IPS DF 4.7 (cell line): ENCODE results near the gene OR52W1.

Experiments used
- DNase-seq: peaks from one replicate; pipeline ENCODE4 v3.0.0-alpha.2; 2013; ENCODE audit warnings: low spot score; ENCODE audit errors: extremely low read depth

OR52W1 gene, protein sequence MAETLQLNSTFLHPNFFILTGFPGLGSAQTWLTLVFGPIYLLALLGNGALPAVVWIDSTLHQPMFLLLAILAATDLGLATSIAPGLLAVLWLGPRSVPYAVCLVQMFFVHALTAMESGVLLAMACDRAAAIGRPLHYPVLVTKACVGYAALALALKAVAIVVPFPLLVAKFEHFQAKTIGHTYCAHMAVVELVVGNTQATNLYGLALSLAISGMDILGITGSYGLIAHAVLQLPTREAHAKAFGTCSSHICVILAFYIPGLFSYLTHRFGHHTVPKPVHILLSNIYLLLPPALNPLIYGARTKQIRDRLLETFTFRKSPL

DNA sequence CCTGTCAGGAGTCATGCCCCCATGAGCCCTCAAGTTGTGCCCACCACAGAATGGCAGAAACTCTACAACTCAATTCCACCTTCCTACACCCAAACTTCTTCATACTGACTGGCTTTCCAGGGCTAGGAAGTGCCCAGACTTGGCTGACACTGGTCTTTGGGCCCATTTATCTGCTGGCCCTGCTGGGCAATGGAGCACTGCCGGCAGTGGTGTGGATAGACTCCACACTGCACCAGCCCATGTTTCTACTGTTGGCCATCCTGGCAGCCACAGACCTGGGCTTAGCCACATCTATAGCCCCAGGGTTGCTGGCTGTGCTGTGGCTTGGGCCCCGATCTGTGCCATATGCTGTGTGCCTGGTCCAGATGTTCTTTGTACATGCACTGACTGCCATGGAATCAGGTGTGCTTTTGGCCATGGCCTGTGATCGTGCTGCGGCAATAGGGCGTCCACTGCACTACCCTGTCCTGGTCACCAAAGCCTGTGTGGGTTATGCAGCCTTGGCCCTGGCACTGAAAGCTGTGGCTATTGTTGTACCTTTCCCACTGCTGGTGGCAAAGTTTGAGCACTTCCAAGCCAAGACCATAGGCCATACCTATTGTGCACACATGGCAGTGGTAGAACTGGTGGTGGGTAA, at the start of gene OR52W1:
Gene OR52W1, plus strand, starts transcription at position 51 of the 637 bp plus-strand sequence. Its CDS starts 0 bp downstream, at position 51.
- no peak for DNase-seq

DNA sequence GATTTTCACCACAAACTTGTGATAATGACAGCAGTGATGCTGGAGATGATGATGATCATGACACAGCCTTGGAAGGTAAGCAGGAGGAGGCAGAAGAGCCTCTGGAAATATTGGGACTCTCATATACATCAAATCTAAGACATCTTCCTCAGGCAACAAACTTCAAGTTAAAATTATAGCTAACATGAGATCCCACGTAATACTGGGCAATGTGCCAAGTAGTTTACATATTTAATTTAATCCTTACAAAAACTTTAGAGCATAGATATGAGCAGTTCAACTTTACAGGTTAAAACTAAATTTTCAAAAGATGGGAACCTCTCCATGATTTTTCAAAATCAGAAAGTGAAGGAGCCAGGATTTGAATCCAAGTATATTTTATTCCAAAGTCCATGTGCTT, 47.9 kb upstream of the OR52W1 start:
- DNase-seq, result no peak

DNA sequence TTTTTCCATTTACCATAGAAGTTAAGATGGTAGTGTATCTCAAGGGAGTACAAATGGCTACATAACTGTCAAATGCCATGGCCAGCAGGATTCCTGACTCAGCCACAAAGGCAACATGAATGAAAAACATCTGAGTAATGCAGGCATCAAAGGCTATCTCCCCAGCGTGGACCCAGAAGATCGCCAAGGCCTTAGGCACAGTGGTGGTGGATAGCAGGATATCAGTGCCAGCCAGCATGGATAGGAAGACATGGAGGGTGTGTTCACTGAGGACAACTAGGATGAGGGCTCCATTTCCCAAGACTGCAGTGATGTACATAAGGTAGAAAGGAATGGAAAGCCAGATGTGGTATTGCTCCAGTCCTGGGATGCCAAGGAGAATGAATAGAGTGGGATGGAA, 46.9 kb upstream of the OR52W1 start:
- DNase-seq, result no peak

DNA sequence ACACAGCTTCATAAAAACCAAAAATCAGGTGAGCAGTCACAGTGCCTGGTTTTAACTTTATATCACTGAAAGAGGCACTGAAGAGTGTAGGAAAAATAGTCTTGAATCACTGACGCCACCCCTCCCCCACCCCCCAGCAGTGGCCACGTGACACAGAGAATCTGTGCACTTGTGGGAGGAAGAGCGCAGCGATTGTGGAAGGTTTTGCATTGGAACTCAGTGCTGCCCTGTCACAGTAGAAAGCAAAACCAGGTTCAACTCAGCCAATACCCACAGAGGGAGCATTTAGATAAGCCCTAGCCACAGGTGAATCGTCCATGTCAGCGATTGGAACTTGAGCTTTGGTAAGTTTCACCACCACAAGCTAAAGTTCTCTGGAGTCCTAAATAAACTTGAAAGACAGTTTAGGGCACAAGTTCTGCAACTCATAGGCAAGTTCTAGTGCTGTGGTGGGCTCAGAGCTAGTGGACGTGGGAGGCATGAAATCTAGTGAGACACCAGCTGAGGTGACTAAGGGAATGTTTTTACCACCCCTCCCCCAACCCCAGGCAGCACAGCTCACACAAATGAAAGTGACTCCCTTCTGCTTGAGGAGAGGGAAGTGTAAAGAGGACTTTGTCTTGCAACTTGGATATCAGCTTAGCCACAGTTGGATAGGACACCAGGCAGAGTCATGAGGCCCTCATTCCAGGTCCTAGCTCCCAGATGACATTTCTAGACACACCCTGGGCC, 42.2 kb upstream of the OR52W1 start:
- no peak for DNase-seq

DNA sequence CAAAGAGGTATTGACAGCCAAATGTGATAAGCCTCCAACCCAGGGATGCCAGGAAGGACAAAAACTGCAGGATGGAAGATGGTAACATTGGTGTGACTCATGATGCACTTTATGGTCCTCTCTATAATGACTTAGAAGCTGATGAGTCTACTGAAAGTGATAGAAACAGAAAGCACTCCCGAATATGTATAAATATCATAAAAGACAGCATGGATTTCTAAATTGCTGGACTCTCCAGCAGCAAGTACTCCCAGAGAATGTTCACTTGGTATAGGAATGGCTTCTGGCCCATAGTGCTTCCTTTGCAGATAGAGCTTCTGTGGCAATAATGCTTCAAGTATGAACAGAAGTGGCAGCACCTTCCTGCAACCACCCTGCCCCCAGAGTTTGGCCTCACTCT, 28.8 kb upstream of the OR52W1 start, which contains the start of gene OR52B2:
Gene OR52B2, minus strand, starts transcription at position 101 of the 400 bp plus-strand sequence. Its CDS starts 0 bp downstream, at position 101.
- DNase-seq, result no peak

DNA sequence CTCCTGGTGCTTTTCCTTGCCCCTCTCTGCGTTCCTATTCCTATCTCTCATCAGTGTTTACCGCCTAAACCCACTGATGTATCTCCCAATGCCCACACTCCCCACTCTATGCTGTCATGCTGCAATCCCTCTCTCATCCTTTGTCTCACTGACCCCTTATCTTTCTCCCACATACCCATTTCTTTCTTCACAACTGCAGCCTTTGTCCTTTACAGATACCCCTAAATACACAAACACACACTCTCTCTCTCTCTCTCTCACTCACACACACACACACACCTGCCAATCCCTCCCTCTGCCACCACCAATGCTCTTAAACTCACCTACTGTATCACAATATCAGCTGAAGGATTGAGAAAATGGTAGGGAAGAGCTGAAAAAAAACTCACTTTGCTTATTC, 23.6 kb upstream of the OR52W1 start:
- DNase-seq, result no peak

DNA sequence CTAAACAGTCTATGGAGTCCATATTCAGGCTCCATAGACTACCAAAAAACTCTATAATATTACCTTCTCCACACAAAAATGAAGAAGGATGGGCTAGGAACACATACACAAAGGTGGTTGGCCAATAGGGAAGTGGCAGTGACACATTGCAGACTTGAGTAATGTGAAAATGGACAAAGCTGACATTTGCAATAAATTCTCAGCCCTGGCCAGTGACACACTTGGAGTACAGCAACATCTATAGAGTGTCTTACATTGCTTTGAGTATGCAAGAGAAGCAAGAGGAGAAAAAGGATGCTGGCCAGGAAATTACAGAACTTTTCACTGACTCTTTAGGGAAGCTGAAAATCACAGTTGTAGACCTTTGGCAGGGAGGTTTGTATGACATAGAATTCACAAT, 7.3 kb upstream of the OR52W1 start:
- no peak for DNase-seq

DNA sequence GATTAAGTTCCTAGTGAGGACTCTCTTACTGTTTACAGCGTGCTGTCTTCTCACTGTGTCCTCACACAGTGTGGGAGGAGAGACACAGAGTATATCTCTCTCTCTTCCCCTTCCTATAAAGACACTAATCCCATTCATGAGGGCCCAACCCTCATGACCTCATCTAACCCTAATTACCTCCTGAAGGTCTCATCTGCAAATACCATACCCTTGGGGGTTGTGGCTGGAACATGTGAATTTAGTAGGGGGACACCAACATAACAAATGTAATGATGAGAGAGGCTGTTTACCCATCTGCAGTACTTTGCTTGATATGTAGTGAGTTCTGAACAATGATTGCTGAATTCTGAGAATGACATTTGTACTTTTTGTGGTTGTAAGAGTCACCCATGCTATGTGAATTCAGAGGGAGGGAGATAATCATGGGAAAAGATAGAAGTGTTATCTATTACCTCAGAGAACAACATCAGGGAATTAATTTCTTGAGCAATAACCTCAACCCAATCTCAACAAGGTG, 4.9 kb upstream of the OR52W1 start:
- no peak for DNase-seq

DNA sequence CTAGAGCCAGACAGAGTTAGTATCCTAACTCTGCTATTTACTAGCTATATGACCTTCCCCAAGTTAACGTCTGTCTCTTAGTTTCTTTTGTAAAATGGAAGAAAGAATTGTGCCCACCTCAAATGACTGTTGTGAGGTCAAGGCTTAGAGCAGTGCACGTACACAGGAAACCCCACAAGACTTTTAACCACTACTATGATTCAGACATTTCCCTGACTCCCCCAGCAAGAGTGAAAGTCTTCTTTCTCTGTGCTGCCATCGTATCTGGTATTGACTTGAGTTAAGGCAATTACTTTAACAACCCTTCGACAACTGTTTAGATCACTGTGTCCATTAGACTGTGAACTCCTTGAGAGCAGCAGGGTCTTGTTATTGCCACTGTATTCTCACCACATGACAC, 2.6 kb upstream of the OR52W1 start:
- DNase-seq, result no peak

DNA sequence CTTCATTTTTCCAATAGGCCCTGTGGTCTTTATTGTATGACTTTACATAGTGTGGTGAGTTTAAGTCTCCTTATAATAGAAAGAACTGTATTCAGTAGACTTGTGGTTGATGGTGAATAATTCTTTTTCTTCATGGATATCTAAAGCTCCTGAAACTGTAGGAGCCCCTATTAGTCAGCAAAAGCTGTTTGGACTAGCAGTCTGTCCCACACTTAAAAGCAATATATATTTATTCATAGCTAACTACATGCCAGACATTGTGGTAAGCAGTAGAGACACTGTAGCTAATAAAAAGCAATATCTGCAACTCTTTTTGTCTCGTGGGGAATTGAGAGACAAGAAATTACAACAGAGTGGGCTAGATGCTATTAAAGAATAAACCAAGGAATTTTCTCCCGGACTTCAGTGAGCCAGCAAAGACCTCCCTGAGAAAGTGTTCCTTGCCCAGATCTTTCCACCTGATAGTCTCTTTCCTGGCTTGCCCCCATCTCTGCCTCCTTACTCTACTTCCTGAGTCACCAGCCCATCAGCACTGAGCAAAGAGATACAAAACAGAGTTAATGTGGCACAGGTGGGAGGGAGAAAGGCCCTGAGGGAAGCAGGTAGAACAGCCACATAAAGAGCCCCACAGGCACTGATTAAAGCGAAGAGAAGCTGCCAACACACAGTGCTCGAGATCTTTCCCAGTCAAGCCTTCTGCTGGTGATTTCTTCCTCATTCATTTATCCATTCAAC, 1.4 kb upstream of the OR52W1 start:
- no peak for DNase-seq

DNA sequence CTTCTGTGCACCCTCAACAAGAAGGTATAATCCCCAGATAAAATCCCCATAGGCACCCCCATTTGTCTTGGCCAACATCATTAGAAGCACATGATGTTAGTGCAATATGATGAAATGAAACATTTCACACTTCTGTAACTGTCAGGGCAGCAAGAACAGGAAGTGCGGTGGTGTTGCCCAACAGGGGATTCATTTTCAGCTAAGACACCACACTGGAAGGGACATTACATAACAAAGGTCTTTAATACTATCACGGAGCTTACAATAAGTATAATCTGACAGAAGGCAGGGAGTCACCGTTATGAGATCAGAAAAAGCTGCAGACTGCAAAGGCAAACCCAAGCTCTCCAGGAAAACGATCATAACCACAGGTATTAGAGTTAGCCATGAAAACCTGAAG, 2.0 kb downstream of the OR52W1 start:
- DNase-seq, result no peak

DNA sequence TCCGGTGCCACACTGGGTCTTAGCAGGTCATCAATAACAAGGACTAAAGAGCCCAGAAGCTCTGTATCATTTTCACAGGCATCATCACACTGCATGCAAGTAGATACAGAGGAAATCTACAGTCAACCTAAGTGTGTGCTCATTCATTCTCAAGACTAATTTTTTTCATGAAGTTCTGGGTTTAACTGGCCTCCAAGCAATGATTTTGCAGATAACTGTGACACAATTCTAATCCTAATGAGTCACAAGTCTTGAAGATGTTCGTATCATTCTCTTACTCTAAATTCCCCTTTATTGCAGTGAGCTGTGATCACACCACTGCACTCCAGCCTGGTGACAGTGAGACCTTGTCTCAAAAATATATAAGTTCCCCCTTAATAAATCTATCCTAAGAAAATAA, 2.5 kb downstream of the OR52W1 start:
- no peak for DNase-seq

DNA sequence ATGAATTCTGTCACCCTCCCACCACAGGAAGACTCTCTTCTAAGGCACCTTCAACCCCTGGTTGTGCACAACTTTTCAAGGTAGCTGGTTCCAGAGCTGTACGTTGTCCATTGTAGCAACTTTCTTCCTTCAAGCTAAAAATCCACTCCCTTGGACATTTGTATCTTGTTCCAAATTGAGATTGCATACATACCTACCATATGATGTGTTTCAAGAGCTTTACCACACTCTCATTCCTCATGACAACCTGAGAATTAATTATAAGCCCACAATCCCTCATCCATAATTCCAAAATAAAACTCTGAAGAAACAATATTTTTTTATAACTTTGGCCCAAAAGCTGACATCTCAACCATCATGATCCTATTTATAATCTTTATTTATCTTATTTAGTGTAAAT, 3.0 kb downstream of the OR52W1 start:
- no peak for DNase-seq

DNA sequence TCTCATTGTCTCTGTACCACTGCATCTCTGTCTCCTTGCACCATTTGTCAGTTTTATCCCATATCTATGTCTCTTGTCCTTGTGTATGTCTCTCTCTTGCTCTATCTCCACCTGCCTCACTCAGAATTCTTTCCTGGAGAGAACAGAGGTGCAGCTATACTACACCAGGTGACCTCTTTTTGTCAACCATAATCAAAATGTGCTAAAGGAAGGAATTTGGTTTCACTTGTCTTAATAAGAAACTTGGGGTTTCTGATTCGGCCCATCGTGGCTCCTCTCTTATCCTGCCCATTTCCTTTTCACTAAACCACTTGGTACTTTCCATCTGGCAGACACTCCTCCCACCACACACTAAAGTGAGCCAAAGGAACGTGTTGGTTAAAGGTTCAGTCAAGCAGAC, 4.3 kb downstream of the OR52W1 start:
- DNase-seq, result no peak

DNA sequence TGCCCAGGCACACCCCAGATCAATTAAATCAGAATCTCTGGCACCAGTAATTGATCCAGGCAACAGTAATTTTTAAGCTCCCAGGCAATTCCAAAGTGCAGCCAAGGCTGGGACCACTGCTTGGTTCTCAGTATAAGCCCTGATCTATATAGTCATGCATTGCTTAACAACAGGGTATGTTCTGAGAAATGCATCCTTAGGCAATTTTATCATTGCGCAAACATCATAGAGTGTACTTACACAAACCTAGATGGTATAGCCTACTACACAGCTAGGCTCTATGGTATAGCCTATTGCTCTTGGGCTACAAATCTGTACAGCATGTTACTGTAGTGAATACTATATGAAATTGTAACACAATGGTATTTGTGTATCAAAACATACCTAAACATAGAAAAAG, 5.7 kb downstream of the OR52W1 start:
- no peak for DNase-seq

DNA sequence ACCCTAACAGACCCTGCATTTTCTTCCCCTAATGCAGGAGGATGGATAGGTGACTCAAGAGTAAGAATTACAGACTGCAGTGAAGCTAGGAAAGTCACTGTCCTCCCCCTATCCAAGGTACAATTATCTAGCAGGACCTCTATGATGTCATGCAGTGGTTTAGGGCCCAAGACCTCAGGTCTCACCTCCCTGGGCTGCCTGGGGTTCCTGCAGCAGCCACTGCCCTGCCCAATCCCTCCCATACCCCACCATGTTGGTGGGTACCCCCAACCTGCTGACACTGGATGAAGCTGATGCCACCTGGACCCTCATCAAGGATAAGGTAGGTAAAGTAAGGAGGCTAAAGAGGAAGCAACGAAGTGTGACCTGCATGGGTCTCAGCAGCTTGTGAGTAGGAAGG, 6.3 kb downstream of the OR52W1 start, which contains the start of gene C11orf42:
Gene C11orf42, plus strand, starts transcription at position 192 of the 400 bp plus-strand sequence. Its CDS starts 59 bp downstream, at position 251.
- no peak for DNase-seq

DNA sequence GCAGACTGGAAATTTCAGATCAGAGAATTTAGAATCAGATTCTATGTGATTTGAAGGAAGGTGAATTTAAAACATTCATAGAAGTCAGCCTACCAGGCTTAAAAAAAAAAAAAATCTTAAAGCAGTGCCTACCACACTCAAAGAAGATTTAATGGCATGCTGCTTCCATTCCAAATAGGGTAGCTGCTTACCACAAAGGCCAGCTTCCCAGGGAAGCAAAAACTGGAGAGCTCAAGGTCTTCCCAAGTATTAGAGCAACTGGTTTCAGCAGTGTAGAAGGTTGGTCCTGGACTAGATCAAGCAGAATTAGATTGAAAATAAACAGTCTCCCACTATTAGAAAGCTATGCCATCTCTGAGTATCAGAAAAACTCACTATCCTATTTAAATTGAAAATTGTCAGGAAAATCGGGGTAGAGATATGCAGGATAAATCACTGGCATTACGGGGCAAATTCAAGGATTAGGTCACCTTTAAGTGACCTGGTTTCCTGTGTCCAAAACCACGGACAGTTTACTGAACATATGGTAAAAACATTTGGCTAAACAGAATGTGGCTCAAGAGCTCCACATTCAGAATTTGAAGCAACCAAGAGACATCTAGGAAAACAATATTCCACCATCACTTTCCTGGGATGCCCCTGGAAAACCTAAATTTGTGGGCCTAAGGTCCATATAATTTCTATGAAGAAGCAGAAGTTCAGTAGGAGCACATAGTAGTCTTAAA, 7.6 kb downstream of the OR52W1 start:
- no peak for DNase-seq

DNA sequence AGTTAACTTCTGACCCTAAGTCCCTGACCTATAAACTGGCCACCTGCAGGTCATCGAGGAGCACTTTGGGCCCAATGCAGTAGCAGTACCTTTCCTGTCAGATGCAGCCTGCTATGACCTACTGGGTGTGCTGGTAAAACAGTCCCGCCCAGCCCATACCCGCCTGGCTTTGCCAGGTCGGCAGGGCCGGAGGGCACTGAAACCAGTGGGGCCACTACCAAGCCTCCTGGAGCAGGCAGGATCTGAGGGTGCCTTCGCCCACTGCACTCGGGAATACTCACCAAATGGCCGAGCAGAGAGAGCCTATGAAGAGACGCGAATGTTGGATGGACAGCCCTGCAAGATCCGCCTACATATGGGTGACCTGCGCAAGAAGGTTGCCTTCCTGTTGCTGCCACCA, 10.8 kb downstream of the OR52W1 start:
- no peak for DNase-seq

DNA sequence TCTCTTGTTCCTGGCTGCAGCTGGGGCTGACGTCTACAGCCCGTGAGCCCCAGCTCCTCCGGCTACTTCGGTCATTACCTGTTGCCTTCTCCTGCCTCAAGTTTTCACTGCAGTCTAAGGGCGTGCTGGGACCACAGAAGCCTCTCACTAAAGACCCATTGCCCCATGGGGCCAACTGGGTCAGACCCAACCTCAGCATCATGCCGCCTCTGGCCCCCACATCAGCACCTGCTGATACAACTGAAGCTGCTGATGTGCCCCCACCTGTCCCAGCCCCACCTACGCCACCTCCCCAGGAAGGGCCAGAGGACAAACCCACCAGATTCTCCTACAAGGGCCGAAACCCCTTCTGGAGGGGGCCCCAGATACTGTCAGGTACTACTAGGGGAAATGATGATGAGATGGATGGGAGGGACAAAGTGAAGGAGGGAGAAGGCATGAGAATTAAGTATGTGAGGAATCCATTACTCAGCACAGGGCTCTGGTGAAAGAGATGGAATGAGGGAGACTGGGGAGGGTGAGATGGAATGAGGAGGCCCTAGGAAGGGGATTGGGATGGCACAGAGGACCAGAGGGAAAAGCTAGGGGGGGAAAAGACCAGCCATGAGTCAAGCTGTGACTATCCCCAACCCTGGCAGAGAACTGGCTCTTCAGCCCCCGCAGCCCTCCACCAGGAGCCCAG, 11.4 kb downstream of the OR52W1 start:
- DNase-seq, result no peak

DNA sequence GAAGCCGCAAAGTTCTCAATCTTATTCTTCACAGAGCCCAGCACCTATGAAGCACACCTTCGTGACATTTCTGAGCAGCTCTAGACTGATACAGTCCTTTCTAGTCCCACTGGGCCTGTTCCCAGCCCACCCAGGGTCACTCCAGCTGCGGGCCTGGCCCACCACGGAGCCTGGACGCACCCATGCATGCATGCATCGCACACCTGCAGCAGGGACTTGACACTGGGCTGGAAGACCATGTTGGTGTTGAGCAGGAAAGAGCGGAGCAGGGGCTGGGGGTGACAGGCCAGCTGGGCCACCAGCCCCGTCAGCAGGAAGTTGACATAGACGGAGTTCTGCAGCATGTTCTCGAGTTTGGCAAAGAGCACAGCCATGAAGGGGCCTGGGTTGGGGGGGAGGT, 15.5 kb downstream of the OR52W1 start:
- DNase-seq, result no peak
